D341Med (cell line): ENCODE results near the gene OMA1.

Experiments used
- DNase-seq: peaks from one replicate; pipeline ENCODE4 v3.0.0; 2012; ENCODE audit warnings: low spot score

The OMA1 gene

DNA sequence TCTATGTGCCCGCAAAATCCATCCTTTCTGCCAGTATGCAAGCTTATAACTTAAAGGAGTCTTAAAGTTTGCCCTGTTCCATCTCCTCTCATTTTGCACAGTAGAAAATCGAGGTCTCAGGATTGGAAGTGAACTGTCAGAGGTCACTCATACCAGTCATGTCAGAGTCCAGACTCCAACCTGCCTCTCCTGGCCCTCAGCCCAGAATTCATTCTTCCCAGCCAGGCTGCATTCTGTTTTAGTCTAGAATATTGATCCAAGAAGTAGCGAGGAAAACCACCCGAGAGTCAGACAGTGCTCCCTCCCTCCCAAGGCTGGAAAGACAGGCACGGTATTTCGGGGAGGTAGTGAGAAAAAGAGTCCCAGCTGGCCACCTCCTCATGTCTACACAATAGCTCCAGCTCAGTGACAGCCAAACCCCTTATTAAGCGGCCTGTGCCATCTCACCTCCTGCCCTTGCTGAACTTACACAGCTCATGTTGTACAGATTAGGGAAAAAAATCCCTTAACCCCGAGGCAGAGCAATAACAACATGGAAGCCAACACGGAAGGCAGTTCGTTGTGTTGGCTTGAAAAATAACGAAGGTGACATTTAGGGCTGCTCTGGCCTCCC, 89.4 kb downstream of the OMA1 start:
- no peak for DNase-seq

- no peak for DNase-seq
These were observed 90.1 kb downstream of the OMA1 start for GRCh38 chr1:58456470-58456869.

DNA sequence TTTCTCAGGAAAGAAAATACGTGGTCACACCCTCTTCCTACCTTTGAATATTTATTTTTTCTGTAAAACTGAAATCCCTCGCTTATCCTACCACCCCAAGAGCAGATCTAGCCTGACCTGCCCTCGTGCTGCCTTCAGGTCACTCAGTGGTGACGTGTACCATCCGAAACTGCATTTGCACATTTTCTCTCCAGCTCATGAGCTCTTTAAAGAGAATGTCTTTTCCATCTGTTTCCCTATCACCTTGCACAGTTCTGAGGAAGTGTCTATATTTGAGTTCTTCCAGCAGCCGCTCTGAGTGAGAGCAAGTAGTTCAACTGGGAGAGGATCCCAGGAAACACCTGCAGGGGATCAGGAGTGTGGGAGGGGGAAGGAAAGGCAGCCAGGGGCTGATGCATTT, 91.7 kb downstream of the OMA1 start:
- DNase-seq, result no peak

- DNase-seq, result no peak
These were observed 92.1 kb downstream of the OMA1 start for GRCh38 chr1:58454385-58454784.

- no peak for DNase-seq
These were observed 94.8 kb downstream of the OMA1 start for GRCh38 chr1:58451560-58452191.

DNA sequence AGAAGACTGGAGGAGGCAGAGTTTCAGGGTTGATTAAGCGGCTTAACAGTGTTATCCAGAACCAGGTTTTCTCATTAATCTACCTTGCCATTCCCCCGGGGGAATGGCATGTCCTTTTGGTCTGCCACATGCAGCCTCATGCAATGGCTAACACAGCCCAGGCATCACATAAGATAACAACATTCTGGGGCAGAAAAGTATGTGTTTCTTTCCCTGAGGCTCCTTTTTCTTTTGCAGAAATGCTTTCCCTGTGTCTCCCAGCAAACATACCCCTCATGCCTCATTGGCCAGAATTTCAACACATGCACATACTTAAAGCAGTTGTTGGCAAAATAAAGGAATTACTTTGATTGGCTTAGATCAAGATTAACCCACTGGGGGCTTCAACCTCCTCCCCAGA, 98.6 kb downstream of the OMA1 start:
- DNase-seq, result peak; percentile 24

- DNase-seq, result no peak
These were observed 99.5 kb downstream of the OMA1 start for GRCh38 chr1:58447042-58447441.

DNA sequence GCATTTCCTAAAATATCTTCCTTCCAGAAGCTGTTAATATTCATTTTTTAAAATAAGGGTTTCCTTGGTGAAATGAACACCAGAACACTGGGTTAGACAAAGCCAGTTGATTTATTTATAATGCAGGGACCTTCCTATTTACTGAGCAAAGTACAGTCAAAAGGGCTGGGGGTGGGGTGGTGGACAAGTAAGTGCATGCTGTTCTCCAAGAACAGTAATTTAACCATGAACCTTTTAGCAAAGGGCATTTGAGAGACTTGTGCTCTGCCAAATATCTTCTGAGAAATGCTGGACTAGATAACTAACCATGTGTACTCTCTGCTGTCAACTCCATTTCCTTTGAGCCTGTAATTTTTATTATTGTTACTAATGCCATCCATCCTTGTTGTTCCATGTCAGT, 100.2 kb downstream of the OMA1 start:
- DNase-seq, result no peak

DNA sequence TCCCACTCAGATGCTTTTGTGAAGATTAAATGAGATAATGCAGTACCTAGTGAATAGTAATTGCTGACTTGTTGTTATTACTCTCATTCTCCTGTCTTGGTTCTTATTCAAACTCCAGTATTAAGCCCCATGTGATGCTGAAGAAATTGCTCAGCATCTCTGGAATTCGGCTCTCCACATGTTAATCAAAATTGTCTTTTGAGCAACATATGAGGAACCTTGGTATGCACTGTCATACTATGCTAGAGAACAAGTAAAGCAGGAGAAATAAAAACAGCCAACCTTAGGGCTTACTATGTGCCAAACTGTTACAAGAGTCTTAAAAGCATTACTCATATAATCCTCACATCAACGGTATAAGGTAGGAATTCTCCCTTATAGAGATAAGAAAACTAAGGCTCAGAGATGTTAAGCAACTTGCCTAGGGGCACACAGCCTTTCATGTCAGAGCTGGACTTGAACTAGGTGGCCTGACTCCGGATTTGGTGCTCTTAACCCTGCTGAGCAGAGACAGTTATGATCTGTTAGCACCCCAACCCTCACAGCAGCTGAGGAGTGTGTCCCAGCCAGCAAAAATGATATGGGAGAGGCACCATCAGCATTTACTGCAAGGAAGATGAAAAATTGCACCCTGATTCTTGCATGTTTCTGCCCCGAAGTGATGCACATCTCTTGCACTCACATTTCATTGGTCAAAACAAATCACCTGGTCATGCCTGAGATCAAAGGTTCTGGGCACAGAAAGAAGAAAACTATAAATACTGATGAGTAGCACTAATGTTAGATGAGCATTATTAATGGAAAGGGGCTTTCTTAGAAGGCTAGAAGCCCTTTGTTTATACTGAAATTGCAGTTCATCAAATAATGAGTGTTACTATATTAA, 102.3 kb downstream of the OMA1 start:
- no peak for DNase-seq

- no peak for DNase-seq
These were observed 104.4 kb downstream of the OMA1 start for GRCh38 chr1:58442114-58442513.

DNA sequence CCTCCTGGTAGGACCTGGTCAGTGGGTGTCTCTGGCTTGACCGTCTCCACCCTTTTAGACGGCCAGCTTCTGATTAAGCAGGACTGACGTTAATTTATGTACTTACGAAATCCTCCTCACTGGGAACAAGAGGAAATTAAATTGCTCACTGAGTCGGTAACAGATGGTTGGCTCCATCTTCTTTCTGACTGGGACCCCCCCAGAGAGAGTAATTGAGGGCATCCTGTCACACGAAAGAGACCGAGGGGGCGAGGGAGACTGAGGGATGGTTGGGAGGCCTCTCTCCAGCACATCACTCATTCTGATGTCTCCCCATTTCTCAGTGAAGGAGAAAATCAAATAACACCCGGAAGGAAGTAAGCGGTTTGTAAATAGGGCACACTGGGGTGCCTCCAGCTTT, 104.8 kb downstream of the OMA1 start:
- no peak for DNase-seq

GRCh38 chr1:58440696-58441095, 105.8 kb downstream of the OMA1 start:
- DNase-seq, result no peak

DNA sequence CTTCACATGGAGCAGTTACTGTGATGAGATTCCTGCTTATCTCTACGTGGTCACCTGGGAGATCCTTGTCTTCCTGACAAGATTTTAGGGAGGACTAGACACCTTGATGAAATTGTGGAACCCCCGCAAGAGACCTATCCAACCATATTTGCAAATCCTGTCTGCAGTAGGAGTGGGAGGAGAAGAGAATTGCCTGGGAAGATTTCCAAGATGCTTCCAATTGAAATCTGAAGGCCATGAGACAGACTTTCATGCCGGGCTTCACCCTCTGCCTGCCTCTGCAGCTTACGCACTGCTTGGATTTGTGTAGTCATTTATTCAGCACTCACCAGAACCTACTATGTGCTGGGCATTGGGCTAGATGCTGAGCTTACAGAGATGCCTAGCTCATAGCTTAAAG, 106.6 kb downstream of the OMA1 start:
- DNase-seq, result no peak

DNA sequence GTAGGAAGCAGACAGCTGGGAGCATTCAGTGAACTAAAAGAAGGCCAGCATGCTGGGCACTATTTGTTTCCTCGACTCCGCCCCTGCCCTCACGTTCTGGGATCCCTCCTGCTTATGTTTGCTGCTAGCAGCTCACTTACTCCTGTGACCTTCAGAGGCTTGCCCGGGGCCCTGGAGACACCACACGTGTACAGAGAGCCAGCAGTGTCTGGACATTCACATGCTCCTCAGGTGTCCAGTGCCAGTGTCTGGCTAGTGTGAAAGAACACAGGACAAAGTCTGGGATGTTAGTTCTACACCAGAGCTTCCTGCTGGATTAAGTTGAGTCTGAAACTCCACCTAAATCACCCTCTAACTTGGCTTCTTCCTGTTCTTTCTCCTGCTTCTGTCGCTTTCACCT, 108.1 kb downstream of the OMA1 start:
- no peak for DNase-seq

- no peak for DNase-seq
These were observed 108.9 kb downstream of the OMA1 start for GRCh38 chr1:58437623-58438022.

- DNase-seq, result no peak
These were observed 109.8 kb downstream of the OMA1 start for GRCh38 chr1:58436615-58437297.

- no peak for DNase-seq
These were observed 111.2 kb downstream of the OMA1 start for GRCh38 chr1:58435376-58435775.

GRCh38 chr1:58434607-58435006, 111.9 kb downstream of the OMA1 start:
- DNase-seq, result no peak

DNA sequence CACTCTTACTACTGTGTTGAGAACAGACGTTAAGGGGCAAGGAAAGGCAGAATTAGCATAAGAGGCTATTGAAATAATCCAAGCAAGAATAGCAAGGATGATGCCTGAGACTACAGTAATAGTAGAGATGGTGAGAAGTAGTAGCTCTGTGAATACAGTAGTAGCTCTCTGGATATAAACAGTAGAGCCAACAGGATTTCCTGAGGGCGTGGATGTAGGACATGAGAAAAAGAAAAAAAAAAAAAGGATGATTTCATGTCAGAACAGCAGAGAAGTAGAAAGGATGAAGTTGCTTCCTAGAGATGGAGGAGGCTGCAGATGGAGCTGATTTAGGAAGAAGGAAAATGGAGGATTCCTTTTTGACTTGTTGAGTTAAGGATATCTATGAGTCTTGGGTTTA, 112.3 kb downstream of the OMA1 start:
- no peak for DNase-seq

- no peak for DNase-seq
These were observed 113.5 kb downstream of the OMA1 start for GRCh38 chr1:58432851-58433668.

- DNase-seq, result no peak
These were observed 114.5 kb downstream of the OMA1 start for GRCh38 chr1:58431901-58432620.
